ENCODE measurements around the gene SCP2.
"Not testable (repeated sequence)": the region's sequence is repeated elsewhere in the genome, so short reads cannot be mapped to it uniquely, and the experiment has no call there.

SCP2 gene

GRCh38 chr1:52967666-52968065 is 40.6 kb downstream of the SCP2 start:
- TF ChIP-seq CTCF (IDR thresholded peaks at IDR 0.05) = no peak
- DNase-seq = no peak
- Mint-ChIP-seq H3K9me3 (no peaks in the 10 kb centered on the region), H3K36me3 (ENCODE audit: low read depth) (no peaks in the 10 kb centered on the region), H3K27ac (no peak overlapping the region), H3K27me3 (ENCODE audit: low read depth, poor library complexity) (peaks cover 3% of the 10 kb centered on the region), H3K4me1 (no peaks in the 10 kb centered on the region), H3K4me3 (no peak overlapping the region)

- H3K4me1 Mint-ChIP-seq, H3K4me3 Mint-ChIP-seq, DNase-seq: not testable (repeated sequence)
Observed at GRCh38 chr1:52969234-52969633, 42.2 kb downstream of the SCP2 start.

GRCh38 chr1:52970149-52970548 is 43.1 kb downstream of the SCP2 start:
- DNase-seq = no peak
- H3K27ac Mint-ChIP-seq = no peak overlapping the region
- no peaks in the 10 kb centered on the region for H3K36me3 Mint-ChIP-seq (ENCODE audit: low read depth)

More at GRCh38 chr1:52969234-52969633, 42.2 kb downstream of the SCP2 start:
- not testable (repeated sequence) for H3K36me3 Mint-ChIP-seq (ENCODE audit: low read depth); H3K27me3 Mint-ChIP-seq (ENCODE audit: low read depth, poor library complexity); H3K27ac Mint-ChIP-seq; H3K9me3 Mint-ChIP-seq

GRCh38 chr1:52973841-52974240 is 46.8 kb downstream of the SCP2 start:
- Mint-ChIP-seq H3K27ac (no peak overlapping the region), H3K9me3 (no peaks in the 10 kb centered on the region), H3K4me3 (no peak overlapping the region), H3K4me1 (no peaks in the 10 kb centered on the region), H3K36me3 (ENCODE audit: low read depth) (no peaks in the 10 kb centered on the region), H3K27me3 (ENCODE audit: low read depth, poor library complexity) (peaks cover 3% of the 10 kb centered on the region)
- no peak for DNase-seq
- no peak for TF ChIP-seq CTCF (IDR thresholded peaks at IDR 0.05)

More at GRCh38 chr1:52970149-52970548, 43.1 kb downstream of the SCP2 start:
- no peaks in the 10 kb centered on the region for H3K4me1 Mint-ChIP-seq
- no peaks in the 10 kb centered on the region for H3K9me3 Mint-ChIP-seq
- peaks cover 3% of the 10 kb centered on the region for H3K27me3 Mint-ChIP-seq (ENCODE audit: low read depth, poor library complexity)
- no peak for TF ChIP-seq CTCF (IDR thresholded peaks at IDR 0.05)
- H3K4me3 Mint-ChIP-seq = no peak overlapping the region

GRCh38 chr1:52976183-52977035 is 49.3 kb downstream of the SCP2 start:
- H3K4me1 Mint-ChIP-seq = no peaks in the 10 kb centered on the region
- H3K27me3 Mint-ChIP-seq (ENCODE audit: low read depth, poor library complexity) = peaks cover 5% of the 10 kb centered on the region
- no peak for DNase-seq
- H3K9me3 Mint-ChIP-seq = no peaks in the 10 kb centered on the region
- no peak for TF ChIP-seq CTCF (IDR thresholded peaks at IDR 0.05)
- no peaks in the 10 kb centered on the region for H3K36me3 Mint-ChIP-seq (ENCODE audit: low read depth)
- H3K27ac Mint-ChIP-seq = no peak overlapping the region
- H3K4me3 Mint-ChIP-seq = no peak overlapping the region

- H3K4me1 Mint-ChIP-seq = no peaks in the 10 kb centered on the region
- H3K27me3 Mint-ChIP-seq (ENCODE audit: low read depth, poor library complexity) = peaks cover 5% of the 10 kb centered on the region
- DNase-seq = no peak
- no peaks in the 10 kb centered on the region for H3K9me3 Mint-ChIP-seq
- no peak for TF ChIP-seq CTCF (IDR thresholded peaks at IDR 0.05)
- no peak overlapping the region for H3K4me3 Mint-ChIP-seq
- no peaks in the 10 kb centered on the region for H3K36me3 Mint-ChIP-seq (ENCODE audit: low read depth)
- H3K27ac Mint-ChIP-seq = no peak overlapping the region
Observed at GRCh38 chr1:52978045-52978444, 51.0 kb downstream of the SCP2 start.

GRCh38 chr1:52992733-52993132 is 65.7 kb downstream of the SCP2 start:
- not testable (repeated sequence) for H3K9me3 Mint-ChIP-seq; H3K4me1 Mint-ChIP-seq; H3K4me3 Mint-ChIP-seq; H3K36me3 Mint-ChIP-seq (ENCODE audit: low read depth); H3K27ac Mint-ChIP-seq; DNase-seq
- peaks cover 22% of the 10 kb centered on the region for H3K27me3 Mint-ChIP-seq (ENCODE audit: low read depth, poor library complexity)

Data from nephron progenitor cell (in vitro differentiated cells).